DMS79 (cell line): ENCODE data around the gene CTBP1.
"Not testable (repeated sequence)": the region's sequence is repeated elsewhere in the genome, so short reads cannot be mapped to it uniquely, and the experiment has no call there.

ENCODE experiments used
- DNase-seq: peaks from one replicate; lab custom pipeline; 2025; lab: John Stamatoyannopoulos, UW

Gene CTBP1

GRCh38 chr4:1248245-1249147 is at the start of gene CTBP1:
TSS of gene CTBP1 (minus strand) at chr4:1249130. CDS start at chr4:1241331, 7,799 bp downstream.
- no peak for DNase-seq

GRCh38 chr4:1298461-1298860 is 49.5 kb upstream of the CTBP1 start:
- no peak for DNase-seq

GRCh38 chr4:1297456-1298325 is 48.8 kb upstream of the CTBP1 start:
- no peak for DNase-seq

- no peak for DNase-seq
Observed at GRCh38 chr4:1297023-1297395, 48.1 kb upstream of the CTBP1 start.

DNA sequence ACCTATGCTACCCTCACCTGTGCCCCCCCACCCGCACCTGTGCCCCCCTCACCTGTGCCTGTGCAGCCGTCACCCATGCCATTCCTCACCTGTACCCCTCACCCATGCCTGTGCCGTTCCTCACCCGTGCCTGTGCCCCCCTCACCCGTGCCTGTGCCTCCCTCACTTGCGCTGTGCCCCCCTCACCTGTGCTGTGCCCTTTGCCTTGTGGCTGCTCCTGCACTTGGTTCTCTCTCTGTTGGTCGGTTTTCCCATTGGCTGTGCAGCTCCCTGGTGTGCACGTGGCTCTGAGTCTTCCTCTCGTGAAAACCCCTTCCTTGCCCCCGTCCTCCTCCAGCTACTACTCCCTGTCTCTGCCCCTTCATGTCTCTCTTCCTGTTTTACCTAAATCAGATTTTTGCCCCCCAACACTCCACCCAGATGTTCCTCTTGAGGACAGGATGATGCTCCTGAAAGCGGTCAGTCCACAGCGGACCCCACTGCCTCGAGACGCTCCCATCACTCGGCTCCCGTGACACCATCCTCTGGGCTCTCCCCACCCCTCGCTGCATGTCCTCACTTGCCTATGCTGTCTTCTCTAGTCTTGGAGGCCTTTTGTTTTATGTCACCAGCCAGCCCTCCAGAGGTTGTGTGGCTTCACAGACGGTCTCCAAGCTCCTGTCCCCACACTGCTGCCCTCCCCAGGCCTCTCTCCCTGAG is 47.5 kb upstream of the CTBP1 start:
- no peak for DNase-seq

- DNase-seq: no peak
Observed at GRCh38 chr4:1295405-1296055, 46.6 kb upstream of the CTBP1 start.

- DNase-seq: no peak
Observed at GRCh38 chr4:1294891-1295290, 46.0 kb upstream of the CTBP1 start.

DNA sequence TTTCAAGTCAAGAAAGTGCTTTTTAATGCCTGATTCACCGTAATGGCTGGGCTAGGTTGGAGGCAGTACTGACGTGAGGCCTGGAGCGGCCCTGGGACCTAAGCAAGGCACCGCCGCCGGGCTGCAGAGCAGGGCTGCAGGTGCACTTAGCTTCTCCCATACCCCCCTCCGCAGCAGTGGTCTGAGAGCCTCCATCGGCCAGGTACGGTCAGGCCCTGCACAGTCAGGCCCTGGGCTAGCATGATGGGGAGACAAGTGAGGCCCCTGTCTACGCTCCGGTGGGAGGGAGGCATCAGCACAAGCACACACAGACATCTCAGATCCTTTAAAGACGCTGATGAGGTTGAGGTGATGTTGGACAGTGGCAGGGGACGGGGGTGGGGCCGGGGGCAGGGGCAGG is 45.5 kb upstream of the CTBP1 start:
- DNase-seq: no peak

GRCh38 chr4:1293991-1294390 is 45.1 kb upstream of the CTBP1 start:
- DNase-seq: no peak

- no peak for DNase-seq
Observed at GRCh38 chr4:1293531-1293941, 44.6 kb upstream of the CTBP1 start.

GRCh38 chr4:1292703-1293011 is 43.7 kb upstream of the CTBP1 start:
- not testable (repeated sequence) for DNase-seq

- no peak for DNase-seq
Observed at GRCh38 chr4:1291996-1292702, 43.2 kb upstream of the CTBP1 start.

DNA sequence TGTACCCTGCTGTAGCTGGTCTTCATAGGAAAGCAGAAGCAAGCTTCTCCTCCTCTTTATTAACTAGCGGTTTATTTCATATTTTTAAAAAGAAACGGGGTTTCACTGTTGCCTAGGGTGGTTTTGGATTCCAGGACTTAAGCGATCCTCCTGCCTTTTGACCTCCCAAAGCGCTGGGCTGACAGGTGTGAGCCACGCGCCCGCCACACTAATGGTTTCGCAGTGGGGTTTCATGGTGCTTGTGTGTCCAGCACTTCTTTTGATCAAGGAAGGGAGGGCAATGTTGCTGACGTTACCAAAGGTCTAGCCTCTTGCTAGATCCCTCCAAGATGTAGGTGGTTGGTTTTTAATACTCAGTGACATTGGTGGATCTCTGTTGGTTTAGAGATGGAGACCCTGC is 42.2 kb upstream of the CTBP1 start:
- DNase-seq: no peak

GRCh38 chr4:1290165-1290977 is 41.4 kb upstream of the CTBP1 start:
- no peak for DNase-seq

DNA sequence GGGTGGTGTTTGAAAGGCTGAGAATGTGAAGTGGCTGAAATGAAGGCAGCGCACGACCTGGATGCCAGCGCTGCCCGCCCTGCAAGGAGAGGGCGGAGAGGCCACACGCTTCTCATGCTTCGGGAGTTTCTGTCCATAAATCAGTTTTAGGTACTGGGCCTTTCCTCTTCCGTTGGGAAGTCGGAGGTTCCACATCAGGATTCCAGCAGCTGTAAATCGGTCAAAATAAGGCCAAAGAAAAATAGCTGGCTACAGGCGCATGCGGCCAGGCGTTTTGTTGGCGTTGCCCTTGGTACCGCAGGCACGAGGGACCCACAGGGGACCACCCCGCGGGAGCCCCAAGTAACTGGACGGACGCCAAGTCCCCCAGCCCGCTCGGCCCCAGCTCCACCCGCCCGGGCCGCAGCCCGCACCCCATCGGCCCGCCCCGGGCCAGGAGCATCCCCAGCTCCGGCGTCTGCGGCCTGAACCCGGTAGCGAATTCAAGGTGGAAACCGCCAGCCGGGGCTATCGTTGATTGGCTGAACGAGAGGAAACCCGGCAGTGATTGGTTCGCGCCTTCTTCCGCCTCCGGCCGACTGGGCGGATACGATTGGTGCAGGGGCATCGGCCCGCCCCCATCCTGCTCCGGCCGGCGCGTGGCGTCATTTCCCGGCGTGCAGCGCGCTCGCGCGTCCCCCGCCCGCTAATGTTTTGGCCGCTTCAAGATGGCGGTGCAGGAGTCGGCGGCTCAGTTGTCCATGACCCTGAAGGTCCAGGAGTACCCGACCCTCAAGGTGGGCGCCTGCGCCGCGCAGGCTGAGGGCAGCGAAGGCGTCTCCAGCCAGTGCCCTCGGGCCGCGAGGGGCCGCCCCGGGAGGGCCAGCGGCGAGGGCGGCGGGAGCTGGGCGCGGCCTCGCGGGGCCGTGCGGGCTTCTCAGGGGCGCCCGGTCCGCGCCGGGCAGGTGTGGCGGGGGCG is 40.6 kb upstream of the CTBP1 start, which contains the start of gene MAEA:
TSS of gene MAEA (plus strand) at position 685 of the 958 bp plus-strand sequence. CDS start at position 708, 23 bp downstream.
- DNase-seq: peak; percentile 68

DNA sequence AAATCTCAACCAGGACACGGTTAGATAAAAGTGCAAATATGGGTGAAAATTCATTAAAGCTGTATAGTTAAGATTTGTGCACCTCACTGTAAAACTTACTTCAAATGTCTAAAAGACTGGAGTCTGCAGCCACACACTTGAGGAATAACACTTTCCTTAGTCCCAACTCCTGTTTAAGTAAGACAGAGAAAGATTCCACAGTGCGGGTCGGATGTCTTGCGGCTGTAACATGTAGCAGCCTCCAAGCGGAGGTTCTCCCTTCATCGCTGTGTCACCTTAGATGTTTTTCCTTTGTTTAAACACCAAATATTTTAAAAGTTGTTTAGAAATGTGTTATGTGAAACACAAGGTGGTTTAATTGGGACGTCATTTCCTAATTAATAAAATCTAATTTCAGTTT is 39.9 kb upstream of the CTBP1 start:
- DNase-seq: no peak

DNA sequence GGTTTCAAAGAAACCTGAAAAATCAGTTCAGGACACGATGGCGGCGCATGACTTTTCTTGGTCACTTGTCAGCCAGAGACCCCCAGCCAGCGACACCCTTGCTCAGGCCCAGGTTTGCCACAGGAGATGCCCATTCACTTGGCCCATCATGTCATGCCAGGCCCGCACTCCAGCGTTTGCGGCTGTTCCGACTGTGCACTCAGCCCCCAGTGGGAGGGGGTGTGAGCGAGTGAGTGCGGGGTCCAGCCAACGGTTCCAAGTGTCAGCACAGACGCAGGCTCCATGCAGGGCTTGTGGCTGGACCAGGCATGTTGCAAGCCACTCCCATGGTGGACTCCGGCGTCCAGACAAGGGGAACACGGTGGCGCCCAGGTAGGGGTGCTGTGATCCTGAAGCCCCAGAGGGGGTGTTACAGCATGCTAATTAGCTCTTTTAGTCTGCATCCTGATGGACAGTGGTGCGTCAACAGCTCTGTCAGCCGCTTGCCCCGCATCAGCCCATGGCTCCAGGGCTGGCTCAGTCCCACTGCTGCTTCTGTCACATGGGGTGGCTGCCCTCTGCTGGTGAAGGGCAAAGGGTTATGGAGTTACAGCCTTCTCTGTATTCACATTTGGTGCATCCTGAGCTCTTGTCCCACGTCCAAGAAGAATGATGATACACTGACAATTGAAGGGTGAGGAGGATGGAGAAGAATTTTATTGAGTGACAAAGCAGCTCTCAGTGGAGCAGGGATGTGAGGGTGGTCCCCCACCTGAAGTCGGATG is 37.0 kb upstream of the CTBP1 start:
- no peak for DNase-seq

DNA sequence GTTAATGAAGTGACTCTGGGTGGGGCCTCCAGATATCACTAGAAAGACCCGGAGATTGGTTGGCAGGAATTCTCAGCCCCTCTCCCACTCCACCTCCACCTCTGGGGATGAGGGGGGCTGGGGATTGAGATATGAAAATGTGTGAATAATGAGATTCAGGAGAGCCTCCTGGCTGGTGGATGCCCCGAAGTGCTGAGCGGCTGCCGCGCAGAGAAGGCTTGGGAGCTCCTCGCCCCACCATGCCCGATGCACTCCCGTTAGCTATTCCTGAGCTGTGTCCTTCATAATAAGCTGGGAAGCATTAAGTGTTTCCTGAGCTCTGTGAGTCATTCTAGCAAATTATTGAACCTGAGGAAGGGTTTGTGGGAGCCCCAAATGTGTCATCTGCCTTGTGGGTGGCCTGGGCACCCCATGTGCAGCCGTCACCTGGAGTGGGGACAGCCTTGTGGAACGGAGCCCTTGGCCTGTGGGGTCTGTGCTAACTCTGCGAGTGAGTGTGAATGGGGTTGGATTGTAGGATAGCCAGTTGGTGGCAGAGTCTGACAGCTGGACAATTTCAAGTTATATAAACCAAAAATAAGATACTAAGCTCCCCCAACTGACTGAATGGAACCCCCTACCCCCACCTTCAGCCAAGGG is 36.3 kb upstream of the CTBP1 start:
- DNase-seq: no peak
